Spleen (tissue), 7 donors: Measurements from ENCODE around the gene CXXC5.

Experiments
- POLR2A ChIP-seq, 3 donors: fragments of 450-650 bp; IDR thresholded peaks; one replicate each; pipeline ENCODE4 v1.5.1; 2017; ENCODE audit warnings: antibody characterized with exemption in 3 of 3, mild to moderate bottlenecking in 1 of 3
- TF ChIP-seq, protein P1 (sequence below), 11 experiments: fragments of 200-600 bp in 7 of 11; fragments of 450-650 bp in 4 of 11; sonication (generic) in 4 of 11; IDR thresholded peaks in 8 of 11; conservative IDR thresholded peaks in 3 of 11; 1 replicate in 7 of 11; 2 replicates in 4 of 11; pipeline versions ENCODE4 v1.4.0 to v1.8.0; 2016 to 2021; ENCODE audit warnings: antibody characterized with exemption in 11 of 11, inconsistent platforms in 4 of 11, mild to moderate bottlenecking in 1 of 11
- donor health status: DM: no; HTN: no; CAD: no; lungs with moderate emphysema.
- donor health status: DM: no; HTN: no; CAD: no.
- donor health status: DM: no; HTN: no; CAD: no.

DNA sequence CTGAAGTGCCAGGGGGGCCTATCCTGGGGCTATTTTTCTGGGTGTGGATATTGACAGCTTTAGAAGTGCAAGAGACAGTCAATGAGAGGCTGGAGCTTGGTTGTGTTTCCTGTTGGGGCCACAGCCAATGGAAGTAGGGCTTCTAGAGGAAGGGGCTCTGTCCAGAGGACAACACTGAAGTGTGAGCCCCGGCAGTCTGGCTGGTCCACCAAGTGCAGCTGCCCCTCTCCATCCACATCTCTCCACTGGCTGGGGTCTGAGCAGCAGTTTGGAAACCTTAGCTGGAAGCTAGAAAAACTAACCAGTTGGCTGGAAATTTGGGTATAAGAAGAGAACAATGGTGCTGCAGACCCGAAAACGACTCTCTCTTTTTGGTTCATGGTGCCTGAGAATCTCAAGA lies 83.1 kb downstream of the CXXC5 start:
- TF ChIP-seq POLR2A (IDR thresholded peaks at IDR 0.05): no peak
- TF ChIP-seq, protein P1, sequence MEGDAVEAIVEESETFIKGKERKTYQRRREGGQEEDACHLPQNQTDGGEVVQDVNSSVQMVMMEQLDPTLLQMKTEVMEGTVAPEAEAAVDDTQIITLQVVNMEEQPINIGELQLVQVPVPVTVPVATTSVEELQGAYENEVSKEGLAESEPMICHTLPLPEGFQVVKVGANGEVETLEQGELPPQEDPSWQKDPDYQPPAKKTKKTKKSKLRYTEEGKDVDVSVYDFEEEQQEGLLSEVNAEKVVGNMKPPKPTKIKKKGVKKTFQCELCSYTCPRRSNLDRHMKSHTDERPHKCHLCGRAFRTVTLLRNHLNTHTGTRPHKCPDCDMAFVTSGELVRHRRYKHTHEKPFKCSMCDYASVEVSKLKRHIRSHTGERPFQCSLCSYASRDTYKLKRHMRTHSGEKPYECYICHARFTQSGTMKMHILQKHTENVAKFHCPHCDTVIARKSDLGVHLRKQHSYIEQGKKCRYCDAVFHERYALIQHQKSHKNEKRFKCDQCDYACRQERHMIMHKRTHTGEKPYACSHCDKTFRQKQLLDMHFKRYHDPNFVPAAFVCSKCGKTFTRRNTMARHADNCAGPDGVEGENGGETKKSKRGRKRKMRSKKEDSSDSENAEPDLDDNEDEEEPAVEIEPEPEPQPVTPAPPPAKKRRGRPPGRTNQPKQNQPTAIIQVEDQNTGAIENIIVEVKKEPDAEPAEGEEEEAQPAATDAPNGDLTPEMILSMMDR (IDR thresholded peaks at IDR 0.05 in 8 of 11, conservative IDR thresholded peaks at IDR 0.05 in 3 of 11): no peak
